Endothelial cell of umbilical vein (primary cell): ENCODE results near the gene UBASH3B. TPM values are rescaled to one million over a fixed set of nuclear protein-coding genes. Genes with fewer than 3 reads are reported as not detected.

Experiments used
- BruUV-seq: library from RNA; stranded (reverse); fragments of 400-500 nt; replicated peaks from 2 replicates; lab custom pipeline; 2021; lab: Mats Ljungman, UMichigan
- CTCF ChIA-PET: fragments of 300-600, 350-600 bp; sonication (Branson Sonifier 250); formaldehyde crosslinking; loops from one replicate; lab custom pipeline; 2021; ENCODE audit warnings: antibody characterized with exemption, inconsistent platforms; lab: Charles Lee
- POLR2A ChIA-PET: fragments of 300-600, 350-600 bp; sonication (Branson Sonifier 250); formaldehyde crosslinking; loops from one replicate; lab custom pipeline; 2021; ENCODE audit warnings: antibody characterized with exemption, inconsistent platforms; lab: Charles Lee
- DNase-seq: peaks from one replicate; pipeline ENCODE4 v3.0.0-alpha.2; 2011; ENCODE audit warnings: low read depth, low spot score
- FAIRE-seq: peaks from 2 replicates; lab custom pipeline; 2011; peaks lifted over from hg19 to GRCh38; lab: Jason Lieb, UNC
- H2AFZ ChIP-seq: 2 replicates; pipeline ENCODE4 v1.6.0; 2012; ENCODE audit warnings: low read depth, low read length, control low read depth, inconsistent platforms
- H3K27ac ChIP-seq: 2 replicates; pipeline ENCODE4 v1.5.1; 2011; ENCODE audit warnings: low read depth, mild to moderate bottlenecking, control low read depth, low read length, moderate library complexity; ENCODE audit not compliant: insufficient read depth
- H3K27me3 ChIP-seq, 2 experiments: 2 replicates each; pipeline versions ENCODE4 v1.6.0 to v1.6.1; 2011; ENCODE audit warnings: low read length in 2 of 2, mixed read lengths in 1 of 2; ENCODE audit not compliant: control insufficient read depth in 2 of 2, insufficient read depth in 2 of 2
- H3K36me3 ChIP-seq, 2 experiments: 2 replicates in 1 of 2; 3 replicates in 1 of 2; pipeline ENCODE4 v1.5.1; 2011; ENCODE audit warnings: low read length in 2 of 2, mild to moderate bottlenecking in 1 of 2, moderate library complexity in 1 of 2; ENCODE audit not compliant: control insufficient read depth in 2 of 2, insufficient read depth in 2 of 2; ENCODE audit errors: extremely low read depth in 1 of 2
- H3K4me1 ChIP-seq: 3 replicates; pipeline ENCODE4 v1.5.1; 2011; ENCODE audit warnings: mild to moderate bottlenecking, low read length; ENCODE audit not compliant: control insufficient read depth, insufficient read depth; ENCODE audit errors: extremely low read depth
- H3K4me2 ChIP-seq: 2 replicates; pipeline ENCODE4 v1.6.1; 2011; ENCODE audit warnings: low read length, control low read depth, mixed read lengths; ENCODE audit not compliant: insufficient read depth
- H3K4me3 ChIP-seq, 3 experiments: fragments of 200-600 bp in 1 of 3; sonication (generic), shearing (Covaris generic) in 1 of 3; replicated peaks in 1 of 3; 2 replicates each; pipeline ENCODE4 v1.5.1; 2011 to 2016; ENCODE audit warnings: control low read depth in 3 of 3, low read length in 3 of 3, mild to moderate bottlenecking in 2 of 3, inconsistent platforms in 1 of 3, low read depth in 1 of 3, moderate library complexity in 1 of 3; ENCODE audit not compliant: insufficient read depth in 1 of 3
- H3K79me2 ChIP-seq: 2 replicates; pipeline ENCODE4 v1.6.0; 2012; ENCODE audit warnings: low read length, inconsistent platforms; ENCODE audit not compliant: control insufficient read depth, insufficient read depth
- H3K9ac ChIP-seq: replicated peaks from 2 replicates; pipeline ENCODE3; 2011; ENCODE audit warnings: low read length, control low read depth; ENCODE audit not compliant: insufficient read depth; ENCODE audit errors: extremely low read depth
- H3K9me1 ChIP-seq: replicated peaks from 3 replicates; pipeline ENCODE4 v1.6.0; 2011; ENCODE audit warnings: mild to moderate bottlenecking, low read length; ENCODE audit not compliant: control insufficient read depth, insufficient read depth; ENCODE audit errors: extremely low read depth
- H3K9me3 ChIP-seq: replicated peaks from 2 replicates; pipeline ENCODE4 v1.5.1; 2012; ENCODE audit warnings: low read length, inconsistent platforms; ENCODE audit not compliant: control insufficient read depth, insufficient read depth
- H4K20me1 ChIP-seq: replicated peaks from 2 replicates; pipeline ENCODE3; 2011; ENCODE audit warnings: mild to moderate bottlenecking, low read length; ENCODE audit not compliant: control insufficient read depth, insufficient read depth; ENCODE audit errors: extremely low read depth
- CTCF ChIP-seq, 2 donors: IDR thresholded peaks; 1 replicate in 1 of 2; 2 replicates in 1 of 2; pipeline ENCODE4 v1.5.1; 2011; ENCODE audit warnings: low read length in 2 of 2, mild to moderate bottlenecking in 2 of 2, moderate library complexity in 2 of 2, control low read depth in 1 of 2, inconsistent platforms in 1 of 2, low read depth in 1 of 2; ENCODE audit not compliant: insufficient read depth in 1 of 2; ENCODE audit errors: extremely low read depth in 1 of 2
- EZH2 ChIP-seq: IDR thresholded peaks from 2 replicates; pipeline ENCODE4 v1.6.1; 2012; ENCODE audit warnings: borderline replicate concordance, low read depth, mild to moderate bottlenecking, moderate library complexity, low read length, inconsistent platforms; ENCODE audit not compliant: severe bottlenecking
- FOS ChIP-seq: IDR thresholded peaks from 2 replicates; pipeline ENCODE4 v1.6.1; 2011; ENCODE audit warnings: mild to moderate bottlenecking, low read length, moderate library complexity, borderline replicate concordance; ENCODE audit not compliant: insufficient read depth
- GATA2 ChIP-seq: IDR thresholded peaks from 2 replicates; pipeline ENCODE4 v1.7.0; 2011; ENCODE audit warnings: low read depth, mild to moderate bottlenecking, moderate library complexity, mixed read lengths, low read length; ENCODE audit not compliant: insufficient read length, insufficient read depth
- JUN ChIP-seq: IDR thresholded peaks from 2 replicates; pipeline ENCODE4 v1.6.1; 2011; ENCODE audit warnings: borderline replicate concordance, low read depth; ENCODE audit not compliant: insufficient read length, insufficient read depth
- MYC ChIP-seq: IDR thresholded peaks from one replicate; pipeline ENCODE4 v1.6.1; 2011; ENCODE audit warnings: mild to moderate bottlenecking, low read depth, low read length
- POLR2A ChIP-seq: IDR thresholded peaks from 2 replicates; pipeline ENCODE4 v1.6.1; 2012; ENCODE audit warnings: low read depth, mild to moderate bottlenecking, control low read depth, low read length
- POLR2AphosphoS5 ChIP-seq: IDR thresholded peaks from 2 replicates; pipeline ENCODE4 v1.6.1; 2012; ENCODE audit warnings: low read depth, mild to moderate bottlenecking, control low read depth, low read length, moderate library complexity; ENCODE audit not compliant: insufficient read depth
- dilution Hi-C: fragments of 300-500 bp; cut with MboI; formaldehyde crosslinking; loops from one replicate; pipeline ENCODE4 v1.15.0; 2019; ENCODE audit warnings: low sequenced_read_pairs; ENCODE audit not compliant: extremely low pct_ligation_motif_present
- intact Hi-C: fragments of 100-400 bp; cut with micrococcal nuclease; formaldehyde crosslinking; loops from one replicate; pipeline ENCODE4 v1.10.0; 2022
- polyA plus RNA-seq, 4 experiments: library from polyadenylated mRNA; depleted of rRNA in 3 of 4; stranded (reverse) in 3 of 4; unstranded in 1 of 4; fragments of >200 nt; gene quantifications; 2 replicates each; pipeline versions ENCODE4 v1.2.1 to v1.2.3, GENCODE V29; 2011 to 2012; ENCODE audit warnings: missing spikeins in 1 of 4
- total RNA-seq: library from RNA; stranded (reverse); gene quantifications from 2 replicates; pipeline ENCODE4 v1.2.3, GENCODE V29; 2021
- TF ChIP-seq, protein P1 (sequence below): IDR thresholded peaks from 2 replicates; pipeline ENCODE4 v1.6.1; 2011; ENCODE audit not compliant: insufficient read depth, insufficient read length

Gene UBASH3B
- total and polyA plus RNA-seq, 2 donors (not counting 3 experiments of a cell fraction or from before 2014, with no cell fraction given) = 23.7 to 38.1 TPM

- Histone ChIP-seq H3K4me1 (peaks cover 53% of the 10 kb centered on the region), H3K27me3 (no peaks in the 10 kb centered on the region), H3K9me1 (no peaks in the 10 kb centered on the region), H3K36me3 (no peaks in the 10 kb centered on the region), H4K20me1 (no peaks in the 10 kb centered on the region), H3K79me2 (no peaks in the 10 kb centered on the region), H3K4me2 (peak overlapping the region; percentile 33), H3K9ac (no peak overlapping the region), H3K27ac (peak overlapping the region; percentile 69), H3K9me3 (no peaks in the 10 kb centered on the region), H3K4me3 (no peak overlapping the region), H2AFZ (no peak overlapping the region)
- no peak for FAIRE-seq
- intact Hi-C loops (loop anchor here (1.0 to 5.0 kb wide), 4 partner anchors 8 to 76 kb away; no protein-coding TSS in a partner anchor), dilution Hi-C loops (no loop called here)
- POLR2A ChIA-PET = interaction anchor here (0.5 to 0.8 kb wide), 2 partner anchors 21 to 23 kb away, joined by 3 to 5 read pairs; no protein-coding TSS in a partner anchor
- TF ChIP-seq GATA2 = no peak
- TF ChIP-seq JUN = no peak
- no peak for TF ChIP-seq CTCF (IDR thresholded peaks at IDR 0.05; ENCODE audit: extremely low read depth in 1 of 2, insufficient read depth in 1 of 2, low read depth in 1 of 2, low read length in 2 of 2)
- no peak for TF ChIP-seq MYC
- TF ChIP-seq EZH2 = no peak
- no peak for TF ChIP-seq POLR2AphosphoS5
- no peak for TF ChIP-seq FOS
- TF ChIP-seq, protein P1, sequence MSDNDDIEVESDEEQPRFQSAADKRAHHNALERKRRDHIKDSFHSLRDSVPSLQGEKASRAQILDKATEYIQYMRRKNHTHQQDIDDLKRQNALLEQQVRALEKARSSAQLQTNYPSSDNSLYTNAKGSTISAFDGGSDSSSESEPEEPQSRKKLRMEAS = no peak
- TF ChIP-seq POLR2A = no peak
- DNase-seq = peak; percentile 47
- CTCF ChIA-PET = interaction anchor here (0.9 to 3.6 kb wide), 11 partner anchors 11 to 103 kb away, joined by 3 to 23 read pairs (median 4); partner anchors contain the start of gene UBASH3B
- no TSS peak for BruUV-seq
Measured at GRCh38 chr11:122732342-122733315, 77.1 kb downstream of the UBASH3B start.
